OCI-LY7 (cell line): ENCODE measurements around the gene KIF13A. TPM values are rescaled to one million over a fixed set of nuclear protein-coding genes. Genes with fewer than 3 reads are reported as not detected.

Experiments used
- BruUV-seq: library from RNA; stranded (reverse); fragments of 400-500 nt; replicated peaks from 2 replicates; lab custom pipeline; 2021; lab: Mats Ljungman, UMichigan
- CTCF ChIA-PET: fragments of 300-600 bp; sonication (Branson Sonifier 250); formaldehyde crosslinking; loops from one replicate; lab custom pipeline; 2022; ENCODE audit warnings: antibody characterized with exemption; ENCODE audit not compliant: unreplicated experiment; lab: Charles Lee
- POLR2A ChIA-PET: fragments of 300-600 bp; sonication (Branson Sonifier 250); formaldehyde crosslinking; loops from one replicate; lab custom pipeline; 2022; ENCODE audit warnings: antibody characterized with exemption; lab: Charles Lee
- DNase-seq: peaks from one replicate; pipeline ENCODE4 v3.0.0-alpha.2; 2015; ENCODE audit warnings: low spot score
- H2AFZ ChIP-seq: fragments of 200-600 bp; sonication (generic), shearing (Covaris generic); 2 replicates; pipeline ENCODE4 v1.6.1; 2014; ENCODE audit warnings: mild to moderate bottlenecking, antibody characterized with exemption, low read length, moderate library complexity
- H3K27ac ChIP-seq: fragments of 200-600 bp; sonication (generic); 2 replicates; pipeline ENCODE4 v1.5.1; 2014; ENCODE audit warnings: mixed run types, low read depth, mild to moderate bottlenecking, moderate library complexity, low read length, inconsistent platforms; ENCODE audit not compliant: poor library complexity, severe bottlenecking
- H3K36me3 ChIP-seq: fragments of 200-600 bp; sonication (generic); 2 replicates; pipeline ENCODE4 v1.6.1; 2014; ENCODE audit warnings: mild to moderate bottlenecking, antibody characterized with exemption, low read length, moderate library complexity, mixed read lengths; ENCODE audit not compliant: insufficient read depth
- H3K4me1 ChIP-seq: fragments of 200-600 bp; sonication (generic); 2 replicates; pipeline ENCODE4 v1.5.1; 2014; ENCODE audit warnings: mild to moderate bottlenecking, low read length; ENCODE audit not compliant: insufficient read depth, poor library complexity, severe bottlenecking
- H3K4me2 ChIP-seq: fragments of 200-600 bp; sonication (generic); 2 replicates; pipeline ENCODE4 v1.6.1; 2014; ENCODE audit warnings: mild to moderate bottlenecking, low read length
- H3K4me3 ChIP-seq: fragments of 200-600 bp; sonication (generic); 2 replicates; pipeline ENCODE4 v1.5.1; 2014; ENCODE audit warnings: mild to moderate bottlenecking, low read depth, low read length; ENCODE audit not compliant: poor library complexity, severe bottlenecking
- H3K79me2 ChIP-seq: fragments of 200-600 bp; sonication (generic); 2 replicates; pipeline ENCODE4 v1.6.1; 2016; ENCODE audit warnings: low read depth, mild to moderate bottlenecking, low read length, moderate library complexity, mixed read lengths; ENCODE audit not compliant: insufficient read depth
- H3K9me2 ChIP-seq: fragments of 200-600 bp; sonication (generic); 2 replicates; pipeline ENCODE4 v1.6.1; 2016; ENCODE audit warnings: mild to moderate bottlenecking, low read length, mixed read lengths; ENCODE audit not compliant: insufficient read depth
- H3K9me3 ChIP-seq: fragments of 200-600 bp; sonication (generic); 2 replicates; pipeline ENCODE4 v1.6.1; 2014; ENCODE audit warnings: mild to moderate bottlenecking, mixed run types, low read length, mixed read lengths
- H4K20me1 ChIP-seq: fragments of 200-600 bp; sonication (generic); 2 replicates; pipeline ENCODE4 v1.6.1; 2014; ENCODE audit warnings: mild to moderate bottlenecking, antibody characterized with exemption, low read length, moderate library complexity, mixed read lengths; ENCODE audit not compliant: insufficient read depth
- CTCF ChIP-seq: fragments of 200-600 bp; sonication (generic); conservative IDR thresholded peaks from 2 replicates; pipeline ENCODE4 v1.5.1; 2014; ENCODE audit warnings: mild to moderate bottlenecking, antibody characterized with exemption, low read length, moderate library complexity, mixed read lengths
- EZH2phosphoT487 ChIP-seq: fragments of 200-600 bp; sonication (generic); IDR thresholded peaks from 2 replicates; pipeline ENCODE4 v1.6.1; 2018; ENCODE audit warnings: low read depth, borderline replicate concordance, mild to moderate bottlenecking, mixed run types, antibody characterized with exemption, low read length, moderate library complexity, mixed read lengths
- intact Hi-C: fragments of 100-400 bp; cut with micrococcal nuclease; formaldehyde crosslinking; loops from one replicate; pipeline ENCODE4 v1.10.0; 2022; ENCODE audit not compliant: unreplicated experiment
- total RNA-seq, 2 experiments: library from RNA; depleted of rRNA in 1 of 2; stranded (reverse); fragments of >200 nt in 1 of 2; shearing (Covaris generic) in 1 of 2; gene quantifications; 2 replicates each; pipeline ENCODE4 v1.2.3, GENCODE V29; 2014 to 2022

Gene KIF13A
- total RNA-seq, 2 experiments from 2014 or later = 1.5 TPM; not detected in 1

- H3K27ac ChIP-seq = no peak overlapping the region
- DNase-seq = no peak
- ChIA-PET POLR2A (interaction anchor here (0.5 to 0.6 kb wide), 2 partner anchors 12 to 665 kb away, joined by 3 to 5 read pairs; no protein-coding TSS in a partner anchor), CTCF (no interaction called here)
- H3K9me2 ChIP-seq = no peaks in the 10 kb centered on the region
- no peaks in the 10 kb centered on the region for H3K9me3 ChIP-seq
- H4K20me1 ChIP-seq = no peaks in the 10 kb centered on the region
- peaks cover 6% of the 10 kb centered on the region for H3K4me1 ChIP-seq
- H2AFZ ChIP-seq = no peak overlapping the region
- H3K4me2 ChIP-seq = no peak overlapping the region
- H3K36me3 ChIP-seq = no peaks in the 10 kb centered on the region
- intact Hi-C loops = no loop called here
- no TSS peak for BruUV-seq
- no peaks in the 10 kb centered on the region for H3K79me2 ChIP-seq
- TF ChIP-seq CTCF = no peak
- no peak for TF ChIP-seq EZH2phosphoT487
- H3K4me3 ChIP-seq = no peak overlapping the region
Measured at GRCh38 chr6:17984812-17985670, 2.4 kb downstream of the KIF13A start.

GRCh38 chr6:17984399-17984798 lies 3.0 kb downstream of the KIF13A start:
- POLR2A ChIA-PET = interaction anchor here (0.5 kb wide), 1 partner anchor 666 kb away, joined by 3 read pairs; no protein-coding TSS in a partner anchor
- BruUV-seq = no TSS peak
- H2AFZ ChIP-seq = no peak overlapping the region
- CTCF ChIA-PET = no interaction called here
- H3K4me3 ChIP-seq = no peak overlapping the region
- H3K4me1 ChIP-seq = peaks cover 6% of the 10 kb centered on the region
- H3K9me2 ChIP-seq = no peaks in the 10 kb centered on the region
- intact Hi-C loops = no loop called here
- H3K36me3 ChIP-seq = no peaks in the 10 kb centered on the region
- H3K79me2 ChIP-seq = no peaks in the 10 kb centered on the region
- H3K9me3 ChIP-seq = no peaks in the 10 kb centered on the region
- no peak overlapping the region for H3K27ac ChIP-seq
- H3K4me2 ChIP-seq = no peak overlapping the region
- no peak for TF ChIP-seq CTCF
- no peak for DNase-seq
- no peaks in the 10 kb centered on the region for H4K20me1 ChIP-seq

- TF ChIP-seq CTCF = no peak
- TF ChIP-seq EZH2phosphoT487 = no peak
- H3K4me1 ChIP-seq = peaks cover 6% of the 10 kb centered on the region
- no TSS peak for BruUV-seq
- no peaks in the 10 kb centered on the region for H3K9me3 ChIP-seq
- POLR2A ChIA-PET = no interaction called here
- H4K20me1 ChIP-seq = no peaks in the 10 kb centered on the region
- H3K79me2 ChIP-seq = no peaks in the 10 kb centered on the region
- CTCF ChIA-PET = no interaction called here
- H3K27ac ChIP-seq = no peak overlapping the region
- H3K4me2 ChIP-seq = no peak overlapping the region
- H3K4me3 ChIP-seq = no peak overlapping the region
- H3K36me3 ChIP-seq = no peaks in the 10 kb centered on the region
- DNase-seq = no peak
- no peaks in the 10 kb centered on the region for H3K9me2 ChIP-seq
- H2AFZ ChIP-seq = no peak overlapping the region
- intact Hi-C loops = no loop called here
Measured at GRCh38 chr6:17983730-17984129, 3.7 kb downstream of the KIF13A start.
